ENCODE data around the gene ENTPD1.

DNA sequence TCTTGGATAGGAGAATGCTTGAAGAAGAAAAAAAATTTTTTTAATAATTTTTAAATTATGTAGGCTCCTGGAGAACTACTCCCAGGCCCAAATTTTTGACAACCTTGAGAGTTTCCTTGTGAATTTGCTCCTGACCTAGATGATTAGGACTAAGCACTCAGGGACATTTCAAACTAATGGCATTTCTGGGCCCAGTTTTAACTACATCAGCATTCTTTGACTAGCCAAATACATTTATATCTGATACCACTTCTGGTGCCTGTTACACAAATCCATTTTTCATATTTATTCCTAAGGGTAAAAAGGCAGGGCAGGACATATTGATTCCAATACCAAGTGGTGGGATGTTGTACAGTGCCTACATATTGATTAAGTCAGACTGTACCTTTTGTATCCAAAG, 91.0 kb downstream of the ENTPD1 start:
- TF ChIP-seq, protein P1, sequence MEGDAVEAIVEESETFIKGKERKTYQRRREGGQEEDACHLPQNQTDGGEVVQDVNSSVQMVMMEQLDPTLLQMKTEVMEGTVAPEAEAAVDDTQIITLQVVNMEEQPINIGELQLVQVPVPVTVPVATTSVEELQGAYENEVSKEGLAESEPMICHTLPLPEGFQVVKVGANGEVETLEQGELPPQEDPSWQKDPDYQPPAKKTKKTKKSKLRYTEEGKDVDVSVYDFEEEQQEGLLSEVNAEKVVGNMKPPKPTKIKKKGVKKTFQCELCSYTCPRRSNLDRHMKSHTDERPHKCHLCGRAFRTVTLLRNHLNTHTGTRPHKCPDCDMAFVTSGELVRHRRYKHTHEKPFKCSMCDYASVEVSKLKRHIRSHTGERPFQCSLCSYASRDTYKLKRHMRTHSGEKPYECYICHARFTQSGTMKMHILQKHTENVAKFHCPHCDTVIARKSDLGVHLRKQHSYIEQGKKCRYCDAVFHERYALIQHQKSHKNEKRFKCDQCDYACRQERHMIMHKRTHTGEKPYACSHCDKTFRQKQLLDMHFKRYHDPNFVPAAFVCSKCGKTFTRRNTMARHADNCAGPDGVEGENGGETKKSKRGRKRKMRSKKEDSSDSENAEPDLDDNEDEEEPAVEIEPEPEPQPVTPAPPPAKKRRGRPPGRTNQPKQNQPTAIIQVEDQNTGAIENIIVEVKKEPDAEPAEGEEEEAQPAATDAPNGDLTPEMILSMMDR (IDR thresholded peaks at IDR 0.05) = no peak
- TF ChIP-seq ZFX (IDR thresholded peaks at IDR 0.05; ENCODE audit: borderline replicate concordance) = no peak
